Activated effector memory CD4-positive, alpha-beta T cell treated with Interleukin-2 at 50 U/mL for 16 hours (primary cell): ENCODE results near the gene F8.

Source experiments
- DNase-seq: peaks from one replicate; pipeline ENCODE4 v3.0.0-alpha.2; 2020

The F8 gene

GRCh38 chrX:155022585-155022984, at the start of gene F8:
Gene F8 (minus strand): TSS chrX:155022723. CDS start chrX:155022552, 171 bp downstream.
- DNase-seq, result no peak

- DNase-seq, result no peak
These were observed 49.3 kb upstream of the F8 start for GRCh38 chrX:155071694-155072280.

- DNase-seq, result peak; percentile 66
These were observed 48.6 kb upstream of the F8 start, which contains the start of the genes BRCC3, CMC4 and MTCP1 for GRCh38 chrX:155070975-155071693. Gene BRCC3 (plus strand): TSS chrX:155071508. CDS start chrX:155071528, 20 bp downstream. Gene CMC4 (minus strand): TSS chrX:155071136. CDS start chrX:155064023, 7,113 bp downstream. Gene MTCP1 (minus strand): TSS chrX:155071136. CDS start chrX:155066010, 5,126 bp downstream.

- no peak for DNase-seq
These were observed 48.1 kb upstream of the F8 start for GRCh38 chrX:155070663-155070974.

- no peak for DNase-seq
These were observed 47.5 kb upstream of the F8 start for GRCh38 chrX:155070038-155070437.

GRCh38 chrX:155069414-155069813, 46.9 kb upstream of the F8 start:
- DNase-seq, result no peak

GRCh38 chrX:155068165-155068564, 45.6 kb upstream of the F8 start:
- no peak for DNase-seq

GRCh38 chrX:155065035-155065734, 42.7 kb upstream of the F8 start:
- no peak for DNase-seq

- DNase-seq, result no peak
These were observed 39.2 kb upstream of the F8 start for GRCh38 chrX:155061760-155062159.

GRCh38 chrX:155056877-155057792, 34.6 kb upstream of the F8 start:
- DNase-seq, result peak; percentile 23

GRCh38 chrX:155056471-155056870, 33.9 kb upstream of the F8 start:
- DNase-seq, result no peak

GRCh38 chrX:155055494-155055893, 33.0 kb upstream of the F8 start:
- DNase-seq, result no peak

GRCh38 chrX:155054255-155054654, 31.7 kb upstream of the F8 start:
- DNase-seq, result no peak

- DNase-seq, result no peak
These were observed 31.1 kb upstream of the F8 start for GRCh38 chrX:155053656-155054055.

GRCh38 chrX:155052738-155053498, 30.4 kb upstream of the F8 start:
- no peak for DNase-seq

GRCh38 chrX:155048977-155049619, 26.6 kb upstream of the F8 start:
- no peak for DNase-seq

GRCh38 chrX:155046811-155047528, 24.4 kb upstream of the F8 start:
- no peak for DNase-seq

GRCh38 chrX:155046129-155046810, 23.7 kb upstream of the F8 start:
- DNase-seq, result no peak

GRCh38 chrX:155035688-155036087, 13.2 kb upstream of the F8 start:
- no peak for DNase-seq

- no peak for DNase-seq
These were observed 9.1 kb upstream of the F8 start for GRCh38 chrX:155031657-155032056.
